HCT116 (cell line): ENCODE results near the gene CTNNA1. TPM values are rescaled to one million over a fixed set of nuclear protein-coding genes. Genes with fewer than 3 reads are reported as not detected.

Experiments used
- ATAC-seq: fragments of 200-7000 bp; cut with Tn5 transposase; 2 replicates; pipeline ENCODE4 v1.9.1; 2020; ENCODE audit warnings: mild to moderate bottlenecking, moderate library complexity
- BruUV-seq: library from RNA; stranded (reverse); fragments of 400-500 nt; replicated peaks from 2 replicates; lab custom pipeline; 2021; lab: Mats Ljungman, UMichigan
- CTCF ChIA-PET: fragments of 300-600 bp; sonication (Branson Sonifier 250); formaldehyde crosslinking; loops from one replicate; lab custom pipeline; 2021; ENCODE audit warnings: antibody characterized with exemption; lab: Charles Lee
- POLR2A ChIA-PET: fragments of 300-600, 350-600 bp; sonication (Branson Sonifier 250); formaldehyde crosslinking; loops from one replicate; lab custom pipeline; 2021; ENCODE audit warnings: antibody characterized with exemption; lab: Charles Lee
- RAD21 ChIA-PET, 2 experiments: fragments of 300-600 bp; sonication (Branson Sonifier 250); formaldehyde crosslinking; loops; one replicate each; lab custom pipeline; 2023; ENCODE audit warnings: low total read pairs in 2 of 2; ENCODE audit not compliant: uncharacterized antibody in 2 of 2, unreplicated experiment in 2 of 2, low non-redundant PET in 1 of 2; lab: Charles Lee
- DNase-seq: peaks from one replicate; pipeline ENCODE4 v3.0.0-alpha.2; 2010; ENCODE audit warnings: low read depth, low spot score
- H2AFZ ChIP-seq: fragments of 200-600 bp; shearing (Covaris generic), sonication (generic); 2 replicates; pipeline ENCODE4 v1.6.1; 2017; ENCODE audit warnings: low read depth, mixed run types, mixed read lengths, antibody characterized with exemption, low read length; ENCODE audit not compliant: poor library complexity, severe bottlenecking
- H3K27ac ChIP-seq: 2 replicates; pipeline ENCODE4 v1.5.1; 2012; ENCODE audit warnings: low read depth, low read length
- H3K27me3 ChIP-seq: fragments of 200-600 bp; sonication (generic); 2 replicates; pipeline ENCODE4 v1.6.1; 2016; ENCODE audit warnings: mixed run types, low read length, mixed read lengths; ENCODE audit not compliant: insufficient read depth
- H3K36me3 ChIP-seq, 2 experiments: fragments of 200-500 bp in 1 of 2; fragments of 200-600 bp in 1 of 2; sonication (Bioruptor generic) in 1 of 2; sonication (generic) in 1 of 2; 2 replicates each; pipeline versions ENCODE4 v1.5.1 to v1.6.1; 2014 to 2016; ENCODE audit warnings: low read length in 2 of 2, inconsistent platforms in 1 of 2, mixed read lengths in 1 of 2, mixed run types in 1 of 2; ENCODE audit not compliant: insufficient read depth in 2 of 2, control insufficient read depth in 1 of 2
- H3K4me1 ChIP-seq, 2 experiments: fragments of 200-600 bp in 1 of 2; sonication (generic) in 1 of 2; 2 replicates each; pipeline versions ENCODE4 v1.5.1 to v1.6.1; 2012 to 2017; ENCODE audit warnings: low read length in 2 of 2, inconsistent platforms in 1 of 2, mild to moderate bottlenecking in 1 of 2, mixed read lengths in 1 of 2, mixed run types in 1 of 2, moderate library complexity in 1 of 2; ENCODE audit not compliant: insufficient read depth in 2 of 2, control insufficient read depth in 1 of 2
- H3K4me2 ChIP-seq: fragments of 200-600 bp; sonication (generic); 2 replicates; pipeline ENCODE4 v1.6.1; 2017; ENCODE audit warnings: mixed run types, low read length, mixed read lengths
- H3K4me3 ChIP-seq, 2 experiments: fragments of 200-600 bp in 1 of 2; sonication (generic) in 1 of 2; replicated peaks in 1 of 2; 2 replicates each; pipeline ENCODE4 v1.5.1; 2011 to 2016; ENCODE audit warnings: low read length in 2 of 2, control low read depth in 1 of 2, low read depth in 1 of 2, mild to moderate bottlenecking in 1 of 2, mixed read lengths in 1 of 2, mixed run types in 1 of 2
- H3K79me2 ChIP-seq: fragments of 200-600 bp; sonication (generic); 2 replicates; pipeline ENCODE4 v1.6.1; 2017; ENCODE audit warnings: mild to moderate bottlenecking, mixed run types, low read length, moderate library complexity, mixed read lengths; ENCODE audit not compliant: insufficient read depth
- H3K9ac ChIP-seq: fragments of 200-600 bp; sonication (generic); 2 replicates; pipeline ENCODE4 v1.6.1; 2016; ENCODE audit warnings: low read length, mixed read lengths
- H3K9me2 ChIP-seq: fragments of 200-600 bp; sonication (generic), shearing (Covaris generic); 2 replicates; pipeline ENCODE4 v1.6.1; 2017; ENCODE audit warnings: mixed run types, mild to moderate bottlenecking, moderate library complexity; ENCODE audit not compliant: insufficient read depth
- H3K9me3 ChIP-seq, 2 experiments: fragments of 200-500 bp in 1 of 2; fragments of 200-600 bp in 1 of 2; sonication (Bioruptor generic) in 1 of 2; sonication (generic) in 1 of 2; 2 replicates each; pipeline ENCODE4 v1.6.1; 2014 to 2017; ENCODE audit warnings: low read length in 2 of 2, mixed read lengths in 2 of 2, inconsistent platforms in 1 of 2, low read depth in 1 of 2, mild to moderate bottlenecking in 1 of 2, mixed run types in 1 of 2, moderate library complexity in 1 of 2; ENCODE audit not compliant: control insufficient read depth in 1 of 2, insufficient read depth in 1 of 2
- H4K20me1 ChIP-seq: fragments of 200-600 bp; sonication (generic), shearing (Covaris generic); 2 replicates; pipeline ENCODE4 v1.6.1; 2017; ENCODE audit warnings: mixed run types, mild to moderate bottlenecking, moderate library complexity; ENCODE audit not compliant: insufficient read depth
- CBX3 ChIP-seq: IDR thresholded peaks from 2 replicates; pipeline ENCODE4 v1.6.1; 2012; ENCODE audit warnings: low read depth
- CEBPB ChIP-seq: IDR thresholded peaks from 2 replicates; pipeline ENCODE4 v1.6.1; 2012; ENCODE audit warnings: low read depth
- EGR1 ChIP-seq: IDR thresholded peaks from 2 replicates; pipeline ENCODE4 v1.6.1; 2012; ENCODE audit warnings: low read depth
- EZH2 ChIP-seq: fragments of 200-600 bp; sonication (generic); IDR thresholded peaks from 2 replicates; pipeline ENCODE4 v1.6.1; 2017; ENCODE audit warnings: antibody characterized with exemption, mixed run types
- FOSL1 ChIP-seq: IDR thresholded peaks from 2 replicates; pipeline ENCODE4 v1.6.1; 2012; ENCODE audit warnings: low read depth
- JUND ChIP-seq: IDR thresholded peaks from 2 replicates; pipeline ENCODE4 v1.6.1; 2012
- POLR2A ChIP-seq: IDR thresholded peaks from 2 replicates; pipeline ENCODE4 v1.7.0; 2011; ENCODE audit warnings: borderline replicate concordance; ENCODE audit not compliant: insufficient read depth, insufficient read length; ENCODE audit errors: extremely low read depth
- RAD21 ChIP-seq: IDR thresholded peaks from 2 replicates; pipeline ENCODE4 v1.6.1; 2012; ENCODE audit warnings: low read depth, mild to moderate bottlenecking
- SP1 ChIP-seq: IDR thresholded peaks from 2 replicates; pipeline ENCODE4 v1.6.1; 2012; ENCODE audit warnings: low read depth
- TCF7L2 ChIP-seq: IDR thresholded peaks from 2 replicates; pipeline ENCODE4 v1.7.0; 2011; ENCODE audit warnings: borderline replicate concordance, inconsistent platforms; ENCODE audit not compliant: insufficient read depth, insufficient read length; ENCODE audit errors: extremely low read depth
- ZNF274 ChIP-seq: fragments of 200-500 bp; sonication (Bioruptor generic); IDR thresholded peaks from 2 replicates; pipeline ENCODE4 v1.6.1; 2014; ENCODE audit warnings: mild to moderate bottlenecking, low read depth, low read length, inconsistent platforms
- intact Hi-C: fragments of 100-400 bp; cut with micrococcal nuclease; formaldehyde crosslinking; loops from 2 replicates; pipeline ENCODE4 v1.10.0; 2022
- total RNA-seq: library from RNA; stranded (reverse); gene quantifications from one replicate; pipeline ENCODE4 v1.2.1, GENCODE V29; 2021; ENCODE audit not compliant: unreplicated experiment
- TF ChIP-seq, protein P1 (sequence below): IDR thresholded peaks from 2 replicates; pipeline ENCODE4 v1.6.1; 2011; ENCODE audit warnings: mild to moderate bottlenecking, low read length, moderate library complexity; ENCODE audit not compliant: insufficient replicate concordance; ENCODE audit errors: extremely low read depth
- TF ChIP-seq, protein P2 (sequence below): IDR thresholded peaks from 2 replicates; pipeline ENCODE4 v1.6.1; 2012
- TF ChIP-seq, protein P3 (sequence below): IDR thresholded peaks from 2 replicates; pipeline ENCODE4 v1.6.1; 2012
- TF ChIP-seq, protein P4 (sequence below): IDR thresholded peaks from 2 replicates; pipeline ENCODE4 v1.6.1; 2012; ENCODE audit warnings: low read depth

The CTNNA1 gene
- total RNA-seq, 1 experiment from 2014 or later, result 313 TPM

DNA sequence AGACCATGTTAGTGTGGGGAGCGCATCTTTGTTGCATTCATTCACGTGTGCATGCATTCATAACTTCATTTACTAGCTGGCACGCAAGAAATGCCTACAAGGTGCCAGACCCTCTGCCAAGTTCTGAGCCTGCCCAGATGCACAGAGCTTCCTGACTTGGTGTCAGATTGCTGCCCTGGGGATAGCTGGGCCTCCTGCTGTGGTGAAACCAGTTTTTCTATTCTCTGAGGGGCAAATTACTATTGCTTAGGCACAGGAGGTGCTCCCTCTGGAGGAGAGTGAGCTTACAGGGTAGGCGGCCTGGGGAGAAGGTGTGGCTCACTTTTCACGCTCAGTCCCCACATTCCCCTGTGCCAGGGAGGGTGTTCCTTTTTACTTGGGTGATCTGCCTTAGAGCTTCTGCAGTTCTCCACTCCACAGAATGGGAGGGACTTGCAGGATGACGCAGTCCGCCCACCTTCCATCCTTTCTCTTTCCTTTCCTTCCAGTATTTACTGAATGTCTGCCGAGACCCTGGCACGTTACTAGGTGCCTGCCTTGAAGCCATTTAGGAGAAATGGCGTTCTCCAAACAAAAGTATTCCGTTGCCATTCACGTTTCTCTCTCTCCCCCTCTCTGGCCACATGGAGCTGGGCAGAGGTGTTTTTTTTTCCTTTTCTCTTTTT, 27.9 kb upstream of the CTNNA1 start (continued):
- TF ChIP-seq, protein P1, sequence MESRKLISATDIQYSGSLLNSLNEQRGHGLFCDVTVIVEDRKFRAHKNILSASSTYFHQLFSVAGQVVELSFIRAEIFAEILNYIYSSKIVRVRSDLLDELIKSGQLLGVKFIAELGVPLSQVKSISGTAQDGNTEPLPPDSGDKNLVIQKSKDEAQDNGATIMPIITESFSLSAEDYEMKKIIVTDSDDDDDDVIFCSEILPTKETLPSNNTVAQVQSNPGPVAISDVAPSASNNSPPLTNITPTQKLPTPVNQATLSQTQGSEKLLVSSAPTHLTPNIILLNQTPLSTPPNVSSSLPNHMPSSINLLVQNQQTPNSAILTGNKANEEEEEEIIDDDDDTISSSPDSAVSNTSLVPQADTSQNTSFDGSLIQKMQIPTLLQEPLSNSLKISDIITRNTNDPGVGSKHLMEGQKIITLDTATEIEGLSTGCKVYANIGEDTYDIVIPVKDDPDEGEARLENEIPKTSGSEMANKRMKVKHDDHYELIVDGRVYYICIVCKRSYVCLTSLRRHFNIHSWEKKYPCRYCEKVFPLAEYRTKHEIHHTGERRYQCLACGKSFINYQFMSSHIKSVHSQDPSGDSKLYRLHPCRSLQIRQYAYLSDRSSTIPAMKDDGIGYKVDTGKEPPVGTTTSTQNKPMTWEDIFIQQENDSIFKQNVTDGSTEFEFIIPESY, result peak; percentile 35
- TF ChIP-seq EZH2 (no peak), CEBPB (peak; percentile 32; the same call in 1 of the 2 replicates), FOSL1 (no peak), EGR1 (peak; percentile 73)

DNA sequence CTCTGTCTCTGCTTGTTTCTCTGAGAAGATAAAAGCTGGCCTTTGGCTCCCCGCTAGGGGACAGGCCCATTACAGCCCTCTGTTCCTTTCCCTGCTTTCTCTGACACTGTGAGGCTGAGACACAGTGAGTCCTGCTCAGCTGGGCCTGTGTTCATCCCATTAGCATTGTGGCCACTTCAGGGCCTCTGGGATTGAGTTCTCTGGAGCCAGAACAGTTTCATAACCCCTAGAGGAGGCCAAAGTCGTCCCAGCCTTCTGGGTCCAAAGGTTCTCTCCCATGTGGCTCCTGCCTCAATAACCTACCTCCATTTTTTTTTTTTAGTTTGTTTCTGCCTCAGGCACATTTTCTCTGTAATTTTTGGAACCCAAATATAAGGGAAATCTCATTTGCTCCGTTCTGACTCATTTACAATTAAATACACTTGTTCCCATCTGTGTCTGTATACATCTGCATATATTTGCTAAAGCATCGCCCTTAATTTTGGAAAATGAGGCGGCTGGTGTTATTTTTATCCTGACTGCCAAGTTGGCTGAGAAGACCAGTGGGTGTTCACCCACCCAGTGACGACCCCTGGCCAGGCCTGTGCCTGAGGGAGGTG, 27.3 kb upstream of the CTNNA1 start:
- ChIA-PET RAD21 (interaction anchor here in 1 of 2 experiments (1.2 kb wide), 1 partner anchor 27 kb away, joined by 3 read pairs; the partner anchor contains the start of gene CTNNA1), CTCF (interaction anchor here (0.7 to 2.3 kb wide), 11 partner anchors 10 to 82 kb away, joined by 3 to 15 read pairs (median 5); partner anchors contain the start of gene CTNNA1), POLR2A (interaction anchor here (1.0 to 1.5 kb wide), 7 partner anchors 9 to 301 kb away, joined by 3 to 14 read pairs (median 4); no protein-coding TSS in a partner anchor)
- Histone ChIP-seq H3K79me2 (no peaks in the 10 kb centered on the region), H3K4me2 (peak overlapping the region; percentile 74), H3K4me3 (peak overlapping the region in 1 of 2 experiments; percentile 28; a peak in 1 of 4 replicates), H3K36me3 (no peaks in the 10 kb centered on the region), H3K27ac (peak overlapping the region; percentile 69), H3K9ac (peak overlapping the region; percentile 29), H4K20me1 (no peaks in the 10 kb centered on the region), H3K27me3 (no peaks in the 10 kb centered on the region), H3K9me2 (no peaks in the 10 kb centered on the region), H3K4me1 (peaks cover 19 to 22% of the 10 kb centered on the region in 2 experiments), H3K9me3 (no peaks in the 10 kb centered on the region), H2AFZ (peak overlapping the region; percentile 56)
- no peak for DNase-seq
- BruUV-seq, result TSS peak; percentile 99
- ATAC-seq, result peak; percentile 14
- intact Hi-C loops, result loop anchor here (1.0 to 2.0 kb wide), 2 partner anchors 21 to 27 kb away; partner anchors contain the start of gene CTNNA1
- TF ChIP-seq EGR1 (no peak), EZH2 (no peak), SP1 (no peak), RAD21 (no peak), POLR2A (no peak), TCF7L2 (no peak), FOSL1 (no peak), ZNF274 (no peak), CBX3 (no peak), JUND (no peak)
- TF ChIP-seq, protein P2, sequence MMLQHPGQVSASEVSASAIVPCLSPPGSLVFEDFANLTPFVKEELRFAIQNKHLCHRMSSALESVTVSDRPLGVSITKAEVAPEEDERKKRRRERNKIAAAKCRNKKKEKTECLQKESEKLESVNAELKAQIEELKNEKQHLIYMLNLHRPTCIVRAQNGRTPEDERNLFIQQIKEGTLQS, result no peak
- TF ChIP-seq, protein P1, result no peak
- TF ChIP-seq, protein P3, sequence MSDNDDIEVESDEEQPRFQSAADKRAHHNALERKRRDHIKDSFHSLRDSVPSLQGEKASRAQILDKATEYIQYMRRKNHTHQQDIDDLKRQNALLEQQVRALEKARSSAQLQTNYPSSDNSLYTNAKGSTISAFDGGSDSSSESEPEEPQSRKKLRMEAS, result no peak
- TF ChIP-seq, protein P4, sequence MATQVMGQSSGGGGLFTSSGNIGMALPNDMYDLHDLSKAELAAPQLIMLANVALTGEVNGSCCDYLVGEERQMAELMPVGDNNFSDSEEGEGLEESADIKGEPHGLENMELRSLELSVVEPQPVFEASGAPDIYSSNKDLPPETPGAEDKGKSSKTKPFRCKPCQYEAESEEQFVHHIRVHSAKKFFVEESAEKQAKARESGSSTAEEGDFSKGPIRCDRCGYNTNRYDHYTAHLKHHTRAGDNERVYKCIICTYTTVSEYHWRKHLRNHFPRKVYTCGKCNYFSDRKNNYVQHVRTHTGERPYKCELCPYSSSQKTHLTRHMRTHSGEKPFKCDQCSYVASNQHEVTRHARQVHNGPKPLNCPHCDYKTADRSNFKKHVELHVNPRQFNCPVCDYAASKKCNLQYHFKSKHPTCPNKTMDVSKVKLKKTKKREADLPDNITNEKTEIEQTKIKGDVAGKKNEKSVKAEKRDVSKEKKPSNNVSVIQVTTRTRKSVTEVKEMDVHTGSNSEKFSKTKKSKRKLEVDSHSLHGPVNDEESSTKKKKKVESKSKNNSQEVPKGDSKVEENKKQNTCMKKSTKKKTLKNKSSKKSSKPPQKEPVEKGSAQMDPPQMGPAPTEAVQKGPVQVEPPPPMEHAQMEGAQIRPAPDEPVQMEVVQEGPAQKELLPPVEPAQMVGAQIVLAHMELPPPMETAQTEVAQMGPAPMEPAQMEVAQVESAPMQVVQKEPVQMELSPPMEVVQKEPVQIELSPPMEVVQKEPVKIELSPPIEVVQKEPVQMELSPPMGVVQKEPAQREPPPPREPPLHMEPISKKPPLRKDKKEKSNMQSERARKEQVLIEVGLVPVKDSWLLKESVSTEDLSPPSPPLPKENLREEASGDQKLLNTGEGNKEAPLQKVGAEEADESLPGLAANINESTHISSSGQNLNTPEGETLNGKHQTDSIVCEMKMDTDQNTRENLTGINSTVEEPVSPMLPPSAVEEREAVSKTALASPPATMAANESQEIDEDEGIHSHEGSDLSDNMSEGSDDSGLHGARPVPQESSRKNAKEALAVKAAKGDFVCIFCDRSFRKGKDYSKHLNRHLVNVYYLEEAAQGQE, result no peak
